Measurements from ENCODE around the gene SLITRK5. TPM values are rescaled to one million over a fixed set of nuclear protein-coding genes. Genes with fewer than 3 reads are reported as not detected.

SLITRK5 gene
- total RNA-seq, 1 experiment from 2014 or later: 0.09 TPM

- Histone ChIP-seq H3K4me2 (ENCODE audit: insufficient read depth, insufficient read length, low read length) (no peak overlapping the region), H2BK120ac (ENCODE audit: low read depth, low read length, poor library complexity, severe bottlenecking) (no peak overlapping the region), H3K14ac (ENCODE audit: insufficient read depth, low read length) (no peak overlapping the region), H2BK20ac (ENCODE audit: low read depth, low read length, poor library complexity, severe bottlenecking) (no peak overlapping the region), H3K79me2 (ENCODE audit: insufficient read depth, low read length) (no peaks in the 10 kb centered on the region), H3K18ac (ENCODE audit: insufficient read length, low read depth, low read length) (no peak overlapping the region), H3K79me1 (ENCODE audit: insufficient read depth, low read depth, low read length, poor library complexity, severe bottlenecking) (no peaks in the 10 kb centered on the region), H3K4ac (ENCODE audit: low read depth, low read length) (no peak overlapping the region), H3K27ac (ENCODE audit: insufficient read length, low read depth, low read length) (no peak overlapping the region), H3K9me3 (ENCODE audit: control insufficient read depth, low read depth, low read length) (no peaks in the 10 kb centered on the region), H4K5ac (ENCODE audit: insufficient read length, low read depth, low read length) (no peak overlapping the region), H2BK5ac (ENCODE audit: insufficient read length, low read length) (no peak overlapping the region), H3K23ac (ENCODE audit: insufficient read length, low read depth, low read length) (no peak overlapping the region), H4K20me1 (ENCODE audit: control insufficient read depth, insufficient read depth, insufficient read length) (no peaks in the 10 kb centered on the region), H3K56ac (ENCODE audit: insufficient read length, low read depth, low read length) (no peak overlapping the region), H2AK5ac (ENCODE audit: insufficient read length, low read length) (no peak overlapping the region), H4K8ac (replicated peaks; ENCODE audit: insufficient read length, low read depth, low read length) (no peak overlapping the region), H2BK15ac (ENCODE audit: low read depth, low read length) (no peak overlapping the region), H3T11ph (ENCODE audit: low read length) (no peak overlapping the region), H2AFZ (ENCODE audit: low read length) (no peak overlapping the region), H2BK12ac (ENCODE audit: insufficient read length, low read depth, low read length) (no peak overlapping the region), H3K27me3 (ENCODE audit: insufficient read depth, low read length) (no peaks in the 10 kb centered on the region), H4K91ac (ENCODE audit: insufficient read length, low read depth, low read length) (no peak overlapping the region), H3K23me2 (ENCODE audit: insufficient read length, low read depth, low read length, poor library complexity, severe bottlenecking) (no peaks in the 10 kb centered on the region), H3K9ac (ENCODE audit: extremely low read depth, insufficient read length, low read length) (no peak overlapping the region), H3K4me1 (ENCODE audit: insufficient read depth, low read length) (no peaks in the 10 kb centered on the region)
- no peak overlapping the region for H3K27ac Mint-ChIP-seq
- no peaks in the 10 kb centered on the region for H3K36me3 Mint-ChIP-seq (ENCODE audit: insufficient read depth in 1 of 3, low read depth in 3 of 3)
- no peak for TF ChIP-seq CTCF (conservative IDR thresholded peaks at IDR 0.05)
- H3K4me1 Mint-ChIP-seq: no peaks in the 10 kb centered on the region
- H3K27me3 Mint-ChIP-seq (ENCODE audit: low read depth): peaks cover 13% of the 10 kb centered on the region
- no CpG with 5 or more reads among the region's 2 CpGs for WGBS (ENCODE audit: extremely low coverage, insufficient read length, low lambda C conversion rate)
- H3K9me3 Mint-ChIP-seq: no peaks in the 10 kb centered on the region
- DNase-seq: no peak
- H3K4me3 Mint-ChIP-seq: no peak overlapping the region
Observed at GRCh38 chr13:87684850-87685742, 13.9 kb downstream of the SLITRK5 start.

Data from H9 (cell line).